NCI-H345 treated with DMSO at 0.1 percent for 48 hours (cell line): ENCODE results near the gene FAS.

ENCODE experiments used
- DNase-seq: peaks from one replicate; lab custom pipeline; 2025; ENCODE audit not compliant: unreplicated experiment; lab: John Stamatoyannopoulos, UW

Gene FAS

GRCh38 chr10:89032141-89032891 lies 41.7 kb downstream of the FAS start:
- no peak for DNase-seq

- no peak for DNase-seq
Measured at GRCh38 chr10:89035461-89035860, 44.9 kb downstream of the FAS start.

GRCh38 chr10:89037096-89037495 lies 46.5 kb downstream of the FAS start:
- no peak for DNase-seq

GRCh38 chr10:89042562-89042961 lies 52.0 kb downstream of the FAS start:
- no peak for DNase-seq

GRCh38 chr10:89043052-89043451 lies 52.5 kb downstream of the FAS start:
- no peak for DNase-seq

- DNase-seq = no peak
Measured at GRCh38 chr10:89047397-89047796, 56.8 kb downstream of the FAS start.

- DNase-seq = no peak
Measured at GRCh38 chr10:89051593-89051992, 61.0 kb downstream of the FAS start.

GRCh38 chr10:89053555-89053954 lies 63.0 kb downstream of the FAS start:
- no peak for DNase-seq

GRCh38 chr10:89055159-89055558 lies 64.6 kb downstream of the FAS start:
- DNase-seq = no peak

- no peak for DNase-seq
Measured at GRCh38 chr10:89062861-89063260, 72.3 kb downstream of the FAS start.

- no peak for DNase-seq
Measured at GRCh38 chr10:89063465-89063864, 72.9 kb downstream of the FAS start.

GRCh38 chr10:89064748-89065147 lies 74.2 kb downstream of the FAS start:
- no peak for DNase-seq
